GM12874 (cell line): ENCODE results near the gene GOLGA8S.

Experiments
- TF ChIP-seq, protein P1 (sequence below): IDR thresholded peaks from 2 replicates; pipeline ENCODE4 v1.5.1; 2011; ENCODE audit warnings: low read depth, mild to moderate bottlenecking, control low read depth, low read length, moderate library complexity; ENCODE audit not compliant: insufficient read depth

Gene GOLGA8S

DNA sequence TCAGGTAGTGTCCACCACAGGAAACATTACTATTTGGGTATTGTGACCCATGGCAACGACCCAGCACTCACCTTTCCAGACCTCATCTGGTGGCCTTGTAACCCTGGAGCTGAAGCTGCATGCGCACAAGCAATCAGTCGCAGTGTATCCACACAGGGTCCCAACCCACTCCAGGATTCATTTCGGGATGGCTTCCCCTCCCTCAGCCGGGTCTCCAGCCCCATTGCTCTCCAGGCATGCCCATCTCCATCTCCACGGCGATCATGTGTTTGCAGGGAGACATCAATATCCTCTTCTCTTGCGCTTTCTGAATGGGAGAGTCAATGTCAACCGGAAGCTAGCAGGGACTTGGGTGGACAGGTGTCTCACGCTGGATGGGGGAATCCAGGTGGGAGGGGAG lies 57.3 kb downstream of the GOLGA8S start:
- TF ChIP-seq, protein P1, sequence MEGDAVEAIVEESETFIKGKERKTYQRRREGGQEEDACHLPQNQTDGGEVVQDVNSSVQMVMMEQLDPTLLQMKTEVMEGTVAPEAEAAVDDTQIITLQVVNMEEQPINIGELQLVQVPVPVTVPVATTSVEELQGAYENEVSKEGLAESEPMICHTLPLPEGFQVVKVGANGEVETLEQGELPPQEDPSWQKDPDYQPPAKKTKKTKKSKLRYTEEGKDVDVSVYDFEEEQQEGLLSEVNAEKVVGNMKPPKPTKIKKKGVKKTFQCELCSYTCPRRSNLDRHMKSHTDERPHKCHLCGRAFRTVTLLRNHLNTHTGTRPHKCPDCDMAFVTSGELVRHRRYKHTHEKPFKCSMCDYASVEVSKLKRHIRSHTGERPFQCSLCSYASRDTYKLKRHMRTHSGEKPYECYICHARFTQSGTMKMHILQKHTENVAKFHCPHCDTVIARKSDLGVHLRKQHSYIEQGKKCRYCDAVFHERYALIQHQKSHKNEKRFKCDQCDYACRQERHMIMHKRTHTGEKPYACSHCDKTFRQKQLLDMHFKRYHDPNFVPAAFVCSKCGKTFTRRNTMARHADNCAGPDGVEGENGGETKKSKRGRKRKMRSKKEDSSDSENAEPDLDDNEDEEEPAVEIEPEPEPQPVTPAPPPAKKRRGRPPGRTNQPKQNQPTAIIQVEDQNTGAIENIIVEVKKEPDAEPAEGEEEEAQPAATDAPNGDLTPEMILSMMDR = no peak
